Measurements from ENCODE around the gene C1orf174.

DNA sequence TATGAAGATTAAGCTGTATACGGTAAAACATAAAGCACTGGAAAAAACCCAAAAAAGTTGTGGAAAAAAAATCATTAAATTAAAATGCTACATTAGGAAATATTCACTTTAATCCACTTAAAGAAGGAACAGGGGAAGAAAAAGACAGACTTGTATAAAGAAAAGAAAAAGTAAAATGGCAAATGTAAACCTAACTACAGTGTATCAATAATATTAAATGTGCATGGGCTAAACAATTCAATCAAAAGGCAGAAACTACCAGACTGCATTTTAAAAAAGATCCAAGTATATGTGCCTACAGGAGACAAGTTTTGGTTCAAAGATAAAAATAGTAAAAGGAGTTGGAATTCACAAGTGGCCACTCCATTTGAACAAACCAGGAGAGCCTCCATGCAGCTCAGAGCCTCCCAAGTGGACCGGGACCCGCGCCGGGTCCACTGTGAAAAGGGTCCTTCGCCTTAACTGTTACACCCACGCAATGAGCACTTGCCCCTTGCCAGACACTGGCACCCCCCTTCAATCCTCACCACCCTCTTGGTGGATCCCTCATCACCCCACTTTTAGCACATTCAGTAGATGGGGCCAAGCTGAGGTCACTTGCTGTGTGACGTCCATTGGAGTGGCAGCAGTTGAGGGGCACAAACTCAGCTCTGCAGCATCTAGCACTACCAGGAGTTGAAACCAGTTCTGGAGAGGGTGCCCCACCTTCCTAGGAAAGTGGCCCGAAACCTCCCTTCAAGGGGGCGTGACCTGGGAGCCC lies 898 bp downstream of the C1orf174 start:
- no peak for TF ChIP-seq POLR2A (IDR thresholded peaks at IDR 0.05)
- TF ChIP-seq, protein P1, sequence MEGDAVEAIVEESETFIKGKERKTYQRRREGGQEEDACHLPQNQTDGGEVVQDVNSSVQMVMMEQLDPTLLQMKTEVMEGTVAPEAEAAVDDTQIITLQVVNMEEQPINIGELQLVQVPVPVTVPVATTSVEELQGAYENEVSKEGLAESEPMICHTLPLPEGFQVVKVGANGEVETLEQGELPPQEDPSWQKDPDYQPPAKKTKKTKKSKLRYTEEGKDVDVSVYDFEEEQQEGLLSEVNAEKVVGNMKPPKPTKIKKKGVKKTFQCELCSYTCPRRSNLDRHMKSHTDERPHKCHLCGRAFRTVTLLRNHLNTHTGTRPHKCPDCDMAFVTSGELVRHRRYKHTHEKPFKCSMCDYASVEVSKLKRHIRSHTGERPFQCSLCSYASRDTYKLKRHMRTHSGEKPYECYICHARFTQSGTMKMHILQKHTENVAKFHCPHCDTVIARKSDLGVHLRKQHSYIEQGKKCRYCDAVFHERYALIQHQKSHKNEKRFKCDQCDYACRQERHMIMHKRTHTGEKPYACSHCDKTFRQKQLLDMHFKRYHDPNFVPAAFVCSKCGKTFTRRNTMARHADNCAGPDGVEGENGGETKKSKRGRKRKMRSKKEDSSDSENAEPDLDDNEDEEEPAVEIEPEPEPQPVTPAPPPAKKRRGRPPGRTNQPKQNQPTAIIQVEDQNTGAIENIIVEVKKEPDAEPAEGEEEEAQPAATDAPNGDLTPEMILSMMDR (IDR thresholded peaks at IDR 0.05) = no peak
